Measurements from ENCODE around the gene ARHGEF12.

The ARHGEF12 gene

DNA sequence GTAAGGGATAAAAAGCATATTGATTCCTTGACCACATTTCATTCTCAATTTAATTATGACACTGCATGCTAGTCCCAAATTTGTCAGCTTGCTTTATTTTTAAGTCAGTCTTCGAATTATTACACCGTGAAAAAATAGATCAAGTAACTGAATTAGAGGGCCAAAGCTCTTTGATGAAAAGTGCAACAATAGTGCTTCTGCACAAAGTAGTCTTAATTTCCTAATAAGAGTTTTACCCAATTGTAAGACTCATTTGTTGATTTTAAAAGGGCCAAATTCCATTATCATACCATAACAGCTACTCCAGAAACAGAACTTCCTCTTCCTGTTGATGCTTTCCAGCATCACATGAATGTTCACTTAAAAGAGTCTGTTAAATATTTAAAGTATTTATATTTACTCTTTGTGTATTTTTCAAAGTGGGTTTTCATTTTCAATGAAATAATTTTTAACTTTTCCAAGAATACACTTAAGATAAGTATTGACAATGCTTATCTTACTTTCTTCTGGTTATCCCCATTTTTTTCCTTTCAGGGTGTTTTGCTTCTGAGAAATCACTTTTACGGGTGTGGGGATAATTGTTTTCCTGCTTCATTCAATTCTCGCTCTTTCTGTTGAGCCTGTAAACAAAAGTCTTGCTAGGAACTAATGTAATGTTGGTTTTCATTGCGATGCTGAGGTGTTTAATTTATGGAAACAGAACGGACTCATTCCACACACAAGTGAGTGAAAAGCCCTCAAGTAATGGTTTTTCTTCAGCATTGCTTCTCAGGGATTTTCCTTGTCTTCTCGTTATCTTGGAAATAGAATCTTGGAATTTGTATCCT is 2.1 kb downstream of the ARHGEF12 start:
- Histone ChIP-seq H3K4me3 (ENCODE audit: severe bottlenecking) (peak overlapping the region; percentile 95), H3K27me3 (ENCODE audit: insufficient read depth, poor library complexity, severe bottlenecking) (no peaks in the 10 kb centered on the region), H3K4me1 (ENCODE audit: insufficient read depth, poor library complexity, severe bottlenecking) (peaks cover 42% of the 10 kb centered on the region)

DNA sequence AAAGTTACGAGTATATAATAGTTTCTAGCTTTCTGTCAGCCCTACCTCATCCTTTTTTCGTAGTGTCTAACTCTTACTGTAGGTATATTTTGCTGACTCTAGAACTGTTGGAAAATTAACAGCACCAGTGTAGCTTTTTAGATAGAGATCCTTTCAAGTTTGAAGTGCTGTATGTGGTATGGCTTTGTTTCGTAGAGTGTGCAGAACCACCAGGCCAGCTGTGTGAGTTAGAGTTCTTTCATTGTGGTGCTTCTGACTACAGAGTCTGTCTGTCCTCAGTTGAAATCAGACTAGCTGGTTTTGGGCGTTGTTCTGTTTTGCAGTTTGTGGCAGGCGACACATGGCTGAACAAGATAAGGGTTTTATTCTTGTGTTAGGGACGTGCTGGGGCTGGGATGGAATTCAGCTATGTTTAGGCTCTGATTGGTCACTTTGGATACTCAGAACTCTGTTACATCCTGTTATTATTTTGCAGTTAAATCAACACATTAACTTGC is 3.2 kb downstream of the ARHGEF12 start:
- no peak for DNase-seq (ENCODE audit: low spot score)
- H3K27ac ChIP-seq (ENCODE audit: poor library complexity, severe bottlenecking) = peak overlapping the region; percentile 81
- H3K4me1 ChIP-seq (ENCODE audit: insufficient read depth, poor library complexity, severe bottlenecking) = peaks cover 49% of the 10 kb centered on the region

More for the DNA sequence above, 2.1 kb downstream of the ARHGEF12 start:
- no peaks in the 10 kb centered on the region; the same call in 1 of the 2 replicates for H3K36me3 ChIP-seq (ENCODE audit: low read depth)
- H3K9me3 ChIP-seq (ENCODE audit: severe bottlenecking) = no peaks in the 10 kb centered on the region
- ATAC-seq (ENCODE audit: low read depth) (no peak), DNase-seq (ENCODE audit: low spot score) (no peak)
- TF ChIP-seq, protein P1, sequence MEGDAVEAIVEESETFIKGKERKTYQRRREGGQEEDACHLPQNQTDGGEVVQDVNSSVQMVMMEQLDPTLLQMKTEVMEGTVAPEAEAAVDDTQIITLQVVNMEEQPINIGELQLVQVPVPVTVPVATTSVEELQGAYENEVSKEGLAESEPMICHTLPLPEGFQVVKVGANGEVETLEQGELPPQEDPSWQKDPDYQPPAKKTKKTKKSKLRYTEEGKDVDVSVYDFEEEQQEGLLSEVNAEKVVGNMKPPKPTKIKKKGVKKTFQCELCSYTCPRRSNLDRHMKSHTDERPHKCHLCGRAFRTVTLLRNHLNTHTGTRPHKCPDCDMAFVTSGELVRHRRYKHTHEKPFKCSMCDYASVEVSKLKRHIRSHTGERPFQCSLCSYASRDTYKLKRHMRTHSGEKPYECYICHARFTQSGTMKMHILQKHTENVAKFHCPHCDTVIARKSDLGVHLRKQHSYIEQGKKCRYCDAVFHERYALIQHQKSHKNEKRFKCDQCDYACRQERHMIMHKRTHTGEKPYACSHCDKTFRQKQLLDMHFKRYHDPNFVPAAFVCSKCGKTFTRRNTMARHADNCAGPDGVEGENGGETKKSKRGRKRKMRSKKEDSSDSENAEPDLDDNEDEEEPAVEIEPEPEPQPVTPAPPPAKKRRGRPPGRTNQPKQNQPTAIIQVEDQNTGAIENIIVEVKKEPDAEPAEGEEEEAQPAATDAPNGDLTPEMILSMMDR (IDR thresholded peaks at IDR 0.05; ENCODE audit: poor library complexity, severe bottlenecking) = no peak
- peak overlapping the region; percentile 81 for H3K27ac ChIP-seq (ENCODE audit: poor library complexity, severe bottlenecking)

DNA sequence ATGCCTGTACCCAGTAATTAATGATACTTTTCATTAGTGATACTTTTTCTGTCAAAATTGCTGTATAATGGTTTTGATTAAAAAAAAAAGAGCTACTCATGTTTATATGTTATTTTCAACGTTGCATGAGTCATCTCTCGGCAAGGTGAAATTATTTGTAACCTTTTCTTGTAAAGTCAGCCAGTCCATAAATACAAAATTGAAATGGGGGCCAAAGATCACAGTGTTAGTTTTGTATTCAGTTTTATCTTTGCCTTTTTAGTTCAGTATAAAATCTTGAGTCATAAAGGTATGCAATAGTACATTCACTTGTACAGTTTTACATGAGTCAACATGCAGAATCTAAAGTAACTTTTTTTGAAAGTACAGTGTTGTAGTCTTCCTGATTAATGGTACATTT is 4.3 kb downstream of the ARHGEF12 start:
- no peaks in the 10 kb centered on the region for H3K9me3 ChIP-seq (ENCODE audit: severe bottlenecking)
- DNase-seq (ENCODE audit: low spot score) (no peak), ATAC-seq (ENCODE audit: low read depth) (peak; percentile 27; the same call in 2 of the 3 replicates)
- H3K36me3 ChIP-seq (ENCODE audit: low read depth) = no peaks in the 10 kb centered on the region; the same call in 1 of the 2 replicates
- H3K4me3 ChIP-seq (ENCODE audit: severe bottlenecking) = no peak overlapping the region
- peak overlapping the region; percentile 81 for H3K27ac ChIP-seq (ENCODE audit: poor library complexity, severe bottlenecking)
- H3K4me1 ChIP-seq (ENCODE audit: insufficient read depth, poor library complexity, severe bottlenecking) = peaks cover 55% of the 10 kb centered on the region
- TF ChIP-seq, protein P1 (IDR thresholded peaks at IDR 0.05; ENCODE audit: poor library complexity, severe bottlenecking) = no peak
- H3K27me3 ChIP-seq (ENCODE audit: insufficient read depth, poor library complexity, severe bottlenecking) = no peaks in the 10 kb centered on the region

More for the DNA sequence above, 3.2 kb downstream of the ARHGEF12 start:
- H3K9me3 ChIP-seq (ENCODE audit: severe bottlenecking) = no peaks in the 10 kb centered on the region
- ATAC-seq (ENCODE audit: low read depth) = 0 out of 3 replicates have a peak, but pooled peaks have one; percentile 6
- H3K27me3 ChIP-seq (ENCODE audit: insufficient read depth, poor library complexity, severe bottlenecking) = no peaks in the 10 kb centered on the region
- H3K4me3 ChIP-seq (ENCODE audit: severe bottlenecking) = peak overlapping the region; percentile 7
- TF ChIP-seq, protein P1 (IDR thresholded peaks at IDR 0.05; ENCODE audit: poor library complexity, severe bottlenecking) = no peak
- H3K36me3 ChIP-seq (ENCODE audit: low read depth) = no peaks in the 10 kb centered on the region; the same call in 1 of the 2 replicates

DNA sequence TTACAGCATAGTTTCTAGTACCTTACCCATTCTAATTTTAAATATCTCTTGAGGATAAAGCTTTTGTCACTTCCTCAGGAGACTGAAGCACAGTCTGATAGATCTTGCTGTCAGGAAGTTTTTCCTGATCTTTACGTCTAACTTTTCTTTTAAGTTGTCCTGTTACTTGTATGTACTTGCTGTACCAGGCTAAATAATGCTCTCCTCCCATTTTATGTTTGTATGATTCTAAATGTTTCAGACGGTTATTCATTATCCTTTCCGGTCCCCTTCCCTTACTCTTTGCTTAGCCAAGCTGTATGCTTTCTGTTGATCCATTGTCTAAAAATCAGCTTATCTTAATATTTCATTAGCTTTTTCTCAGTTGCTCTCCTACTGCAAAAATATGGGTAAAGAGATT is 6.0 kb downstream of the ARHGEF12 start:
- no peak for DNase-seq (ENCODE audit: low spot score)
- peak overlapping the region; percentile 81 for H3K27ac ChIP-seq (ENCODE audit: poor library complexity, severe bottlenecking)
- TF ChIP-seq, protein P1 (IDR thresholded peaks at IDR 0.05; ENCODE audit: poor library complexity, severe bottlenecking) = no peak
- no peak overlapping the region for H3K4me3 ChIP-seq (ENCODE audit: severe bottlenecking)
- no peaks in the 10 kb centered on the region for H3K27me3 ChIP-seq (ENCODE audit: insufficient read depth, poor library complexity, severe bottlenecking)
- no peaks in the 10 kb centered on the region; the same call in 1 of the 2 replicates for H3K36me3 ChIP-seq (ENCODE audit: low read depth)
- no peak for ATAC-seq (ENCODE audit: low read depth)
- H3K9me3 ChIP-seq (ENCODE audit: severe bottlenecking) = no peaks in the 10 kb centered on the region
- peaks cover 55% of the 10 kb centered on the region for H3K4me1 ChIP-seq (ENCODE audit: insufficient read depth, poor library complexity, severe bottlenecking)

Data from RWPE2 (cell line).